22Rv1 (cell line): ENCODE measurements around the gene AMBRA1.

ENCODE experiments used
- CTCF ChIP-seq: fragments of 450-650 bp; IDR thresholded peaks from 2 replicates; pipeline ENCODE4 v1.5.1; 2017; ENCODE audit warnings: mild to moderate bottlenecking
- ZFX ChIP-seq: fragments of 450-650 bp; IDR thresholded peaks from 2 replicates; pipeline ENCODE4 v1.6.1; 2017; ENCODE audit warnings: antibody characterized with exemption, borderline replicate concordance

- TF ChIP-seq CTCF: no peak
- TF ChIP-seq ZFX: no peak
These were observed 36.1 kb downstream of the AMBRA1 start for GRCh38 chr11:46557684-46558151.
